HEK293 (cell line): ENCODE results near the gene OBSCN.

Source experiments
- CTCF ChIA-PET: fragments of 350-600 bp; formaldehyde crosslinking; extraction: SDS; loops from one replicate; lab custom pipeline; 2021; ENCODE audit warnings: antibody characterized with exemption; lab: Yijun Ruan, JAX
- POLR2A ChIA-PET: fragments of 300-600 bp; formaldehyde crosslinking; extraction: SDS; loops from one replicate; lab custom pipeline; 2020; ENCODE audit warnings: antibody characterized with exemption, inconsistent platforms; lab: Yijun Ruan, JAX
- H3K27ac ChIP-seq: fragments of 200-500 bp; sonication (Bioruptor generic); 2 replicates; pipeline ENCODE4 v1.5.1; 2014; ENCODE audit warnings: low read depth, low read length, control low read depth, inconsistent platforms; ENCODE audit errors: extremely low read depth
- H3K36me3 ChIP-seq, 2 experiments: fragments of 200-500 bp in 1 of 2; sonication (Bioruptor generic) in 1 of 2; 1 replicate in 1 of 2; 2 replicates in 1 of 2; pipeline ENCODE4 v1.5.1; 2014 to 2017; ENCODE audit warnings: inconsistent platforms in 2 of 2, low read length in 2 of 2; ENCODE audit not compliant: control insufficient read depth in 2 of 2, insufficient read depth in 1 of 2
- H3K4me1 ChIP-seq: fragments of 200-500 bp; sonication (Bioruptor generic); 2 replicates; pipeline ENCODE4 v1.5.1; 2014; ENCODE audit warnings: mild to moderate bottlenecking, low read length, inconsistent platforms; ENCODE audit not compliant: control insufficient read depth, insufficient read depth
- H3K4me3 ChIP-seq: 2 replicates; pipeline ENCODE4 v1.5.1; 2011; ENCODE audit warnings: low read depth, mild to moderate bottlenecking, control low read depth, low read length, moderate library complexity
- H3K9me3 ChIP-seq: fragments of 200-500 bp; sonication (Bioruptor generic); 2 replicates; pipeline ENCODE4 v1.5.1; 2014; ENCODE audit warnings: low read depth, low read length, inconsistent platforms; ENCODE audit not compliant: control insufficient read depth, insufficient read depth
- ATF2 ChIP-seq: fragments of 450-650 bp; formaldehyde crosslinking; IDR thresholded peaks from 2 replicates; pipeline ENCODE4 v1.5.1; 2016; ENCODE audit warnings: missing biosample characterization, missing genetic modification characterization, low read depth
- KLF16 ChIP-seq: fragments of 450-650 bp; formaldehyde crosslinking; IDR thresholded peaks from 2 replicates; pipeline ENCODE4 v1.5.1; 2017; ENCODE audit warnings: missing biosample characterization, missing genetic modification characterization
- PRDM6 ChIP-seq: fragments of 450-650 bp; formaldehyde crosslinking; IDR thresholded peaks from 2 replicates; pipeline ENCODE4 v1.5.1; 2017; ENCODE audit warnings: missing biosample characterization, missing genetic modification characterization
- SP3 ChIP-seq: fragments of 450-650 bp; formaldehyde crosslinking; IDR thresholded peaks from 2 replicates; pipeline ENCODE4 v1.5.1; 2016; ENCODE audit warnings: missing biosample characterization, missing genetic modification characterization
- TRIM28 ChIP-seq: IDR thresholded peaks from 2 replicates; pipeline ENCODE4 v1.6.1; 2011; ENCODE audit warnings: low read length, control low read depth, borderline replicate concordance
- WT1 ChIP-seq: fragments of 450-650 bp; formaldehyde crosslinking; IDR thresholded peaks from 2 replicates; pipeline ENCODE4 v1.5.1; 2016; ENCODE audit warnings: missing biosample characterization, missing genetic modification characterization
- ZBTB48 ChIP-seq: fragments of 450-650 bp; formaldehyde crosslinking; IDR thresholded peaks from 2 replicates; pipeline ENCODE4 v1.5.1; 2016; ENCODE audit warnings: missing biosample characterization, missing genetic modification characterization
- ZFP3 ChIP-seq: fragments of 450-650 bp; formaldehyde crosslinking; IDR thresholded peaks from 2 replicates; pipeline ENCODE4 v1.5.1; 2016; ENCODE audit warnings: low read depth, missing biosample characterization, missing genetic modification characterization
- ZNF133 ChIP-seq: fragments of 450-650 bp; formaldehyde crosslinking; IDR thresholded peaks from 2 replicates; pipeline ENCODE4 v1.5.1; 2016; ENCODE audit warnings: missing biosample characterization, missing genetic modification characterization
- ZNF221 ChIP-seq: fragments of 450-650 bp; formaldehyde crosslinking; IDR thresholded peaks from 2 replicates; pipeline ENCODE4 v1.5.1; 2017; ENCODE audit warnings: missing biosample characterization, missing genetic modification characterization, borderline replicate concordance
- ZNF23 ChIP-seq: fragments of 450-650 bp; formaldehyde crosslinking; IDR thresholded peaks from 2 replicates; pipeline ENCODE4 v1.5.1; 2016; ENCODE audit warnings: missing biosample characterization, missing genetic modification characterization, borderline replicate concordance
- ZNF510 ChIP-seq: fragments of 450-650 bp; formaldehyde crosslinking; IDR thresholded peaks from 2 replicates; pipeline ENCODE4 v1.5.1; 2018; ENCODE audit warnings: mild to moderate bottlenecking, missing genetic modification characterization, missing biosample characterization; ENCODE audit not compliant: insufficient replicate concordance
- ZNF513 ChIP-seq: fragments of 450-650 bp; IDR thresholded peaks from 2 replicates; pipeline ENCODE4 v1.5.1; 2018; ENCODE audit warnings: missing biosample characterization, missing genetic modification characterization
- ZNF544 ChIP-seq: fragments of 450-650 bp; formaldehyde crosslinking; IDR thresholded peaks from 2 replicates; pipeline ENCODE4 v1.5.0; 2017; ENCODE audit warnings: missing biosample characterization, missing genetic modification characterization
- ZNF549 ChIP-seq: fragments of 450-650 bp; IDR thresholded peaks from 2 replicates; pipeline ENCODE4 v1.5.1; 2018; ENCODE audit warnings: missing biosample characterization, missing genetic modification characterization, mild to moderate bottlenecking, inconsistent platforms, moderate library complexity
- ZNF555 ChIP-seq: fragments of 450-650 bp; formaldehyde crosslinking; conservative IDR thresholded peaks from 2 replicates; pipeline ENCODE4 v1.5.1; 2017; ENCODE audit warnings: missing biosample characterization, mild to moderate bottlenecking, missing genetic modification characterization, inconsistent platforms
- ZNF558 ChIP-seq: fragments of 450-650 bp; formaldehyde crosslinking; IDR thresholded peaks from 2 replicates; pipeline ENCODE4 v1.5.1; 2016; ENCODE audit warnings: missing biosample characterization, missing genetic modification characterization
- ZNF561 ChIP-seq: fragments of 450-650 bp; IDR thresholded peaks from 2 replicates; pipeline ENCODE4 v1.5.1; 2018; ENCODE audit warnings: missing biosample characterization, missing genetic modification characterization, borderline replicate concordance
- ZNF596 ChIP-seq: fragments of 450-650 bp; IDR thresholded peaks from 2 replicates; pipeline ENCODE4 v1.5.0; 2018; ENCODE audit warnings: missing biosample characterization, mild to moderate bottlenecking, missing genetic modification characterization, moderate library complexity
- ZNF610 ChIP-seq: fragments of 450-650 bp; formaldehyde crosslinking; IDR thresholded peaks from 2 replicates; pipeline ENCODE4 v1.5.1; 2016; ENCODE audit warnings: missing biosample characterization, missing genetic modification characterization, borderline replicate concordance
- ZNF670 ChIP-seq: fragments of 450-650 bp; formaldehyde crosslinking; IDR thresholded peaks from 2 replicates; pipeline ENCODE4 v1.5.1; 2016; ENCODE audit warnings: missing biosample characterization, missing genetic modification characterization, low read depth
- ZNF701 ChIP-seq: fragments of 450-650 bp; formaldehyde crosslinking; IDR thresholded peaks from 2 replicates; pipeline ENCODE4 v1.5.1; 2016; ENCODE audit warnings: missing biosample characterization, missing genetic modification characterization
- ZNF791 ChIP-seq: fragments of 450-650 bp; formaldehyde crosslinking; IDR thresholded peaks from 2 replicates; pipeline ENCODE4 v1.5.1; 2016; ENCODE audit warnings: missing biosample characterization, missing genetic modification characterization
- TF ChIP-seq, protein P1 (sequence below): fragments of 450-650 bp; formaldehyde crosslinking; IDR thresholded peaks from 2 replicates; pipeline ENCODE4 v1.5.1; 2016; ENCODE audit warnings: missing biosample characterization, missing genetic modification characterization, borderline replicate concordance

The OBSCN gene

GRCh38 chr1:228241259-228241658, 33.4 kb downstream of the OBSCN start:
- H3K36me3 ChIP-seq: peaks cover 8 to 35% of the 10 kb centered on the region in 2 experiments

GRCh38 chr1:228242409-228242808, 34.6 kb downstream of the OBSCN start:
- CTCF ChIA-PET: interaction anchor here (1.1 kb wide), 1 partner anchor 10 kb away, joined by 3 read pairs; no protein-coding TSS in a partner anchor
- Histone ChIP-seq H3K9me3 (no peaks in the 10 kb centered on the region), H3K4me1 (no peaks in the 10 kb centered on the region), H3K27ac (no peak overlapping the region), H3K36me3 (peaks cover 8 to 46% of the 10 kb centered on the region in 2 experiments), H3K4me3 (no peak overlapping the region)
- POLR2A ChIA-PET: no interaction called here
- no peak for TF ChIP-seq ZFP3
- TF ChIP-seq ZBTB48 (tag by site-specific recombination): no peak
- no peak for TF ChIP-seq ZNF555 (tag by site-specific recombination)
- no peak for TF ChIP-seq ZNF513 (tag by site-specific recombination)
- peak; percentile 99 for TF ChIP-seq ZNF510 (tag by site-specific recombination)
- peak; percentile 51; the same call in 1 of the 2 replicates for TF ChIP-seq TRIM28
- TF ChIP-seq ZNF549 (tag by site-specific recombination): no peak
- TF ChIP-seq ZNF221 (tag by site-specific recombination): no peak
- no peak for TF ChIP-seq ZNF596 (tag by site-specific recombination)
- TF ChIP-seq ZNF610 (tag by site-specific recombination): no peak
- 0 out of 2 replicates have a peak, but pooled peaks have one; percentile 23 for TF ChIP-seq ZNF558 (tag by site-specific recombination)
- no peak for TF ChIP-seq ZNF791 (tag by site-specific recombination)
- no peak; the same call in 1 of the 2 replicates for TF ChIP-seq ZNF23 (tag by site-specific recombination)
- TF ChIP-seq ZNF670 (tag by site-specific recombination): no peak
- no peak for TF ChIP-seq KLF16
- TF ChIP-seq ZNF701 (tag by site-specific recombination): no peak
- no peak for TF ChIP-seq ZNF133 (tag by site-specific recombination)
- TF ChIP-seq SP3 (tag by site-specific recombination): no peak

More at GRCh38 chr1:228241259-228241658, 33.4 kb downstream of the OBSCN start:
- no peak for TF ChIP-seq PRDM6 (tag by site-specific recombination)
- no peak for TF ChIP-seq ATF2 (tag by site-specific recombination)
- TF ChIP-seq, protein P1, sequence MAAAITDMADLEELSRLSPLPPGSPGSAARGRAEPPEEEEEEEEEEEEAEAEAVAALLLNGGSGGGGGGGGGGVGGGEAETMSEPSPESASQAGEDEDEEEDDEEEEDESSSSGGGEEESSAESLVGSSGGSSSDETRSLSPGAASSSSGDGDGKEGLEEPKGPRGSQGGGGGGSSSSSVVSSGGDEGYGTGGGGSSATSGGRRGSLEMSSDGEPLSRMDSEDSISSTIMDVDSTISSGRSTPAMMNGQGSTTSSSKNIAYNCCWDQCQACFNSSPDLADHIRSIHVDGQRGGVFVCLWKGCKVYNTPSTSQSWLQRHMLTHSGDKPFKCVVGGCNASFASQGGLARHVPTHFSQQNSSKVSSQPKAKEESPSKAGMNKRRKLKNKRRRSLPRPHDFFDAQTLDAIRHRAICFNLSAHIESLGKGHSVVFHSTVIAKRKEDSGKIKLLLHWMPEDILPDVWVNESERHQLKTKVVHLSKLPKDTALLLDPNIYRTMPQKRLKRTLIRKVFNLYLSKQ: no peak
- TF ChIP-seq ZNF561 (tag by site-specific recombination): no peak
- TF ChIP-seq ZNF544: no peak
- TF ChIP-seq WT1 (tag by site-specific recombination): no peak
- no peak overlapping the region for H3K4me3 ChIP-seq
- no peaks in the 10 kb centered on the region for H3K9me3 ChIP-seq
- ChIA-PET POLR2A (no interaction called here), CTCF (no interaction called here)
- no peak overlapping the region for H3K27ac ChIP-seq
- no peaks in the 10 kb centered on the region for H3K4me1 ChIP-seq
